ENCODE data around the gene JSRP1. TPM values are rescaled to one million over a fixed set of nuclear protein-coding genes. Genes with fewer than 3 reads are reported as not detected.

Gene JSRP1
- total and polyA plus RNA-seq, 2 experiments from 2014 or later, result 0.30 to 0.93 TPM

GRCh38 chr19:2289714-2290435 lies 33.7 kb upstream of the JSRP1 start:
- no peaks in the 10 kb centered on the region for H3K79me2 ChIP-seq
- H3K9me2 ChIP-seq (replicated peaks; ENCODE audit: insufficient read depth), result no peaks in the 10 kb centered on the region
- H3K4me2 ChIP-seq, result peak overlapping the region; percentile 80
- no peak overlapping the region for H3K27ac ChIP-seq
- H3K27me3 ChIP-seq, result peaks cover 80% of the 10 kb centered on the region
- peaks cover 15% of the 10 kb centered on the region for H3K4me1 ChIP-seq (ENCODE audit: insufficient read depth)
- DNase-seq (ENCODE audit: low spot score), result no peak
- TF ChIP-seq EZH2 (IDR thresholded peaks at IDR 0.05; ENCODE audit: borderline replicate concordance) (peak; percentile 77), EZH2phosphoT487 (IDR thresholded peaks at IDR 0.05; ENCODE audit: low read depth, severe bottlenecking, unreplicated experiment) (peak; percentile 27), CTCF (IDR thresholded peaks at IDR 0.05; ENCODE audit: poor library complexity) (no peak)
- H2AFZ ChIP-seq, result no peak overlapping the region
- no peak overlapping the region for H3K4me3 ChIP-seq
- H3K9me3 ChIP-seq (ENCODE audit: low read depth), result no peaks in the 10 kb centered on the region
- H4K20me1 ChIP-seq (ENCODE audit: insufficient read depth, poor library complexity, severe bottlenecking), result peaks cover 3% of the 10 kb centered on the region
- H3K36me3 ChIP-seq (replicated peaks; ENCODE audit: insufficient read depth, low read depth), result no peaks in the 10 kb centered on the region
- WGBS (ENCODE audit: low lambda C conversion rate, missing lambda C conversion rate), result 4% methylated on average over 58 of the region's 74 CpGs

- WGBS (ENCODE audit: low lambda C conversion rate, missing lambda C conversion rate), result 71% methylated on average over 28 of the region's 28 CpGs
- Histone ChIP-seq H3K4me1 (ENCODE audit: insufficient read depth) (peaks cover 15% of the 10 kb centered on the region), H3K27me3 (peaks cover 73% of the 10 kb centered on the region), H4K20me1 (ENCODE audit: insufficient read depth, poor library complexity, severe bottlenecking) (peaks cover 3% of the 10 kb centered on the region), H3K36me3 (replicated peaks; ENCODE audit: insufficient read depth, low read depth) (no peaks in the 10 kb centered on the region), H3K9me2 (replicated peaks; ENCODE audit: insufficient read depth) (no peaks in the 10 kb centered on the region), H3K4me2 (peak overlapping the region; percentile 80), H3K27ac (no peak overlapping the region), H3K79me2 (no peaks in the 10 kb centered on the region), H2AFZ (no peak overlapping the region), H3K9me3 (ENCODE audit: low read depth) (no peaks in the 10 kb centered on the region), H3K4me3 (no peak overlapping the region)
- DNase-seq (ENCODE audit: low spot score), result no peak
- TF ChIP-seq EZH2 (IDR thresholded peaks at IDR 0.05; ENCODE audit: borderline replicate concordance) (no peak), CTCF (IDR thresholded peaks at IDR 0.05; ENCODE audit: poor library complexity) (no peak), EZH2phosphoT487 (IDR thresholded peaks at IDR 0.05; ENCODE audit: low read depth, severe bottlenecking, unreplicated experiment) (no peak)
Observed at GRCh38 chr19:2288818-2289713, 32.8 kb upstream of the JSRP1 start.

- no peaks in the 10 kb centered on the region for H3K9me3 ChIP-seq (ENCODE audit: low read depth)
- no peak overlapping the region for H2AFZ ChIP-seq
- no peak overlapping the region for H3K4me2 ChIP-seq
- H3K27ac ChIP-seq, result no peak overlapping the region
- no peaks in the 10 kb centered on the region for H3K79me2 ChIP-seq
- peaks cover 15% of the 10 kb centered on the region for H3K4me1 ChIP-seq (ENCODE audit: insufficient read depth)
- TF ChIP-seq CTCF (IDR thresholded peaks at IDR 0.05; ENCODE audit: poor library complexity), result no peak
- no peak for TF ChIP-seq EZH2phosphoT487 (IDR thresholded peaks at IDR 0.05; ENCODE audit: low read depth, severe bottlenecking, unreplicated experiment)
- no peak for TF ChIP-seq EZH2 (IDR thresholded peaks at IDR 0.05; ENCODE audit: borderline replicate concordance)
- H4K20me1 ChIP-seq (ENCODE audit: insufficient read depth, poor library complexity, severe bottlenecking), result peaks cover 3% of the 10 kb centered on the region
- no peaks in the 10 kb centered on the region for H3K9me2 ChIP-seq (replicated peaks; ENCODE audit: insufficient read depth)
- 90% methylated on average over 17 of the region's 17 CpGs for WGBS (ENCODE audit: low lambda C conversion rate, missing lambda C conversion rate)
- no peak for DNase-seq (ENCODE audit: low spot score)
- H3K27me3 ChIP-seq, result peaks cover 66% of the 10 kb centered on the region
- H3K4me3 ChIP-seq, result no peak overlapping the region
- no peaks in the 10 kb centered on the region for H3K36me3 ChIP-seq (replicated peaks; ENCODE audit: insufficient read depth, low read depth)
Observed at GRCh38 chr19:2288338-2288817, 32.2 kb upstream of the JSRP1 start.

Data from hepatocyte (in vitro differentiated cells).